BJ (cell line): ENCODE data around the gene C14orf132. TPM values are rescaled to one million over a fixed set of nuclear protein-coding genes. Genes with fewer than 3 reads are reported as not detected.

Experiments used
- CTCF ChIA-PET: fragments of 350-600 bp; formaldehyde crosslinking; extraction: SDS; loops from one replicate; lab custom pipeline; 2021; ENCODE audit warnings: antibody characterized with exemption, inconsistent platforms; lab: Yijun Ruan, JAX
- POLR2A ChIA-PET: fragments of 300-600 bp; sonication (Branson Sonifier 250); formaldehyde crosslinking; extraction: SDS; loops from one replicate; lab custom pipeline; 2021; ENCODE audit warnings: antibody characterized with exemption; lab: Charles Lee
- DNase-seq: peaks from one replicate; pipeline ENCODE4 v3.0.0-alpha.2; 2011; ENCODE audit warnings: low read depth
- H3K27me3 ChIP-seq: 2 replicates; pipeline ENCODE4 v1.6.0; 2011; ENCODE audit warnings: low read length; ENCODE audit not compliant: control insufficient read depth, insufficient read depth
- H3K36me3 ChIP-seq: 2 replicates; pipeline ENCODE4 v1.5.1; 2011; ENCODE audit warnings: low read length; ENCODE audit not compliant: control insufficient read depth, insufficient read depth
- H3K4me3 ChIP-seq: 2 replicates; pipeline ENCODE4 v1.5.1; 2011; ENCODE audit warnings: low read depth, mild to moderate bottlenecking, control low read depth, low read length
- polyA plus RNA-seq: library from polyadenylated mRNA; depleted of rRNA; stranded (reverse); fragments of >200 nt; gene quantifications from 2 replicates; pipeline ENCODE4 v1.2.3, GENCODE V29; 2011
- TF ChIP-seq, protein P1 (sequence below): IDR thresholded peaks from 2 replicates; pipeline ENCODE4 v1.5.1; 2011; ENCODE audit warnings: low read depth, mild to moderate bottlenecking, control low read depth, inconsistent platforms, low read length, moderate library complexity; ENCODE audit not compliant: insufficient read depth

C14orf132 gene
- polyA plus RNA-seq, 1 experiment: 13.2 TPM

DNA sequence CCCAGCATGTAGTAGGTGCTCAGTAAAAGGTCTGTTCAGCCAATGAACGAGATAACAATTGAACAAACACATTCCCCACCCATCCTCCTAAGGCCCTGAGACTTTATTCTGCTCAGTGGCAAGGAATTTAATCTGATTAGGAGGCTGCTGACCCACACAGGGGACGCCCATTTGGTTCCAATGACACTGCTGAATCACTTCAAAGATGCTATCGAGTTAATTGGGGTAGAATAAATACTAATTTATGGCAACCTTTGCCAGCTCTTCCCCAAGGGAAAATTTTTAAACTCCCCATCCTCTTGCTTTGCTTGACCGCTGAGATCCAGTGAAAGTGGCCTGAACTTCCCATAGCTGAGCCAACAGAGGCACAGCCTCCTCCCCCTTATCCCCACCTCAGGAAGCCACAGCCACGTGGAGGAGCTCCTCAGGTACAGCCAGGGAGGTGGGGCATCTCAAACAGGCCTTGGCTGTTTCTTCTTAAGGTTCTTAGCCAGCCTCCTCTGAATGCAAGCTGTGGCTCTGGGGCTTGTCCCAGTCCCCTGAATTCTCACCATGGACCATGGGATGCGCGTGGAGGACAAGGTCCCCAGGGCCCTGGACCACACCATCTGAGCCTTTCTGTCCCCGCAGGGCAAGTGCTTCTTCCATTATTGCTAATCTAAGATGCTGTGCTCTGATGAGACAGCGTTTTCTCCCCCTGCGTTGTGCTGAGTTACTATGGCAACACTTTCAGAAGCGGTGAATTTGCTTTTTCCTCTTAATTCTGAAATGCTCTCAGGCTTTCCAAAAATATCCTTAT lies 26.7 kb downstream of the C14orf132 start:
- POLR2A ChIA-PET: no interaction called here
- TF ChIP-seq, protein P1, sequence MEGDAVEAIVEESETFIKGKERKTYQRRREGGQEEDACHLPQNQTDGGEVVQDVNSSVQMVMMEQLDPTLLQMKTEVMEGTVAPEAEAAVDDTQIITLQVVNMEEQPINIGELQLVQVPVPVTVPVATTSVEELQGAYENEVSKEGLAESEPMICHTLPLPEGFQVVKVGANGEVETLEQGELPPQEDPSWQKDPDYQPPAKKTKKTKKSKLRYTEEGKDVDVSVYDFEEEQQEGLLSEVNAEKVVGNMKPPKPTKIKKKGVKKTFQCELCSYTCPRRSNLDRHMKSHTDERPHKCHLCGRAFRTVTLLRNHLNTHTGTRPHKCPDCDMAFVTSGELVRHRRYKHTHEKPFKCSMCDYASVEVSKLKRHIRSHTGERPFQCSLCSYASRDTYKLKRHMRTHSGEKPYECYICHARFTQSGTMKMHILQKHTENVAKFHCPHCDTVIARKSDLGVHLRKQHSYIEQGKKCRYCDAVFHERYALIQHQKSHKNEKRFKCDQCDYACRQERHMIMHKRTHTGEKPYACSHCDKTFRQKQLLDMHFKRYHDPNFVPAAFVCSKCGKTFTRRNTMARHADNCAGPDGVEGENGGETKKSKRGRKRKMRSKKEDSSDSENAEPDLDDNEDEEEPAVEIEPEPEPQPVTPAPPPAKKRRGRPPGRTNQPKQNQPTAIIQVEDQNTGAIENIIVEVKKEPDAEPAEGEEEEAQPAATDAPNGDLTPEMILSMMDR: no peak
- CTCF ChIA-PET: interaction anchor here (1.2 kb wide), 2 partner anchors 8 to 39 kb away, joined by 3 read pairs; no protein-coding TSS in a partner anchor

GRCh38 chr14:96066976-96067375 lies 27.8 kb downstream of the C14orf132 start:
- TF ChIP-seq, protein P1: no peak
- peaks cover 4% of the 10 kb centered on the region for H3K36me3 ChIP-seq
- no peak for DNase-seq
- ChIA-PET CTCF (interaction anchor here (0.7 to 1.4 kb wide), 2 partner anchors 11 to 1589 kb away, joined by 3 to 4 read pairs; no protein-coding TSS in a partner anchor), POLR2A (no interaction called here)
- H3K27me3 ChIP-seq: no peaks in the 10 kb centered on the region
- no peak overlapping the region for H3K4me3 ChIP-seq

More for the DNA sequence above, 26.7 kb downstream of the C14orf132 start:
- DNase-seq: no peak
- Histone ChIP-seq H3K36me3 (peaks cover 4% of the 10 kb centered on the region), H3K4me3 (no peak overlapping the region), H3K27me3 (no peaks in the 10 kb centered on the region)

- no peak for DNase-seq
- Histone ChIP-seq H3K27me3 (no peaks in the 10 kb centered on the region), H3K4me3 (no peak overlapping the region), H3K36me3 (peaks cover 4% of the 10 kb centered on the region; the same call in 1 of the 2 replicates)
- ChIA-PET CTCF (interaction anchor here (1.4 kb wide), 1 partner anchor 10 kb away, joined by 4 read pairs; no protein-coding TSS in a partner anchor), POLR2A (interaction anchor here (0.6 kb wide), 1 partner anchor 464 kb away, joined by 4 read pairs; no protein-coding TSS in a partner anchor)
- TF ChIP-seq, protein P1: no peak
Measured at GRCh38 chr14:96067985-96068930, 29.1 kb downstream of the C14orf132 start.

- no peak overlapping the region for H3K4me3 ChIP-seq
- no peaks in the 10 kb centered on the region for H3K27me3 ChIP-seq
- POLR2A ChIA-PET: no interaction called here
- no peak for DNase-seq
- CTCF ChIA-PET: interaction anchor here (1.1 kb wide), 1 partner anchor 12 kb away, joined by 3 read pairs; no protein-coding TSS in a partner anchor
- TF ChIP-seq, protein P1: no peak
- peaks cover 4% of the 10 kb centered on the region; the same call in 1 of the 2 replicates for H3K36me3 ChIP-seq
Measured at GRCh38 chr14:96069421-96069820, 30.3 kb downstream of the C14orf132 start.
